Lower leg skin (tissue), 4 donors: ENCODE results near the gene FLNB. TPM values are rescaled to one million over a fixed set of nuclear protein-coding genes. Genes with fewer than 3 reads are reported as not detected.

ENCODE experiments used
- DNase-seq, 2 donors: peaks; one replicate each; pipeline ENCODE4 v3.0.0-alpha.2; 2019; ENCODE audit warnings: low spot score in 2 of 2
- H3K4me3 ChIP-seq: fragments of 200-600 bp; sonication (generic); 2 replicates; pipeline ENCODE4 v1.5.1; 2017; ENCODE audit warnings: mild to moderate bottlenecking, low read depth; ENCODE audit not compliant: poor library complexity, severe bottlenecking
- CTCF ChIP-seq, 3 donors: fragments of 450-650 bp; IDR thresholded peaks; one replicate each; pipeline ENCODE4 v1.5.1; 2016; ENCODE audit warnings: antibody characterized with exemption in 3 of 3, mild to moderate bottlenecking in 3 of 3, moderate library complexity in 2 of 3
- POLR2A ChIP-seq, 2 donors: fragments of 450-650 bp; IDR thresholded peaks; one replicate each; pipeline ENCODE4 v1.6.1; 2016 to 2017; ENCODE audit warnings: antibody characterized with exemption in 2 of 2, mild to moderate bottlenecking in 1 of 2, moderate library complexity in 1 of 2
- WGBS, 2 donors: methylation state at CpG; one replicate each; pipeline ENCODE4 v1.1.5; 2018; 5-methylcytosine and 5-hydroxymethylcytosine counted together
- intact Hi-C: fragments of 100-400 bp; cut with DNase I; formaldehyde crosslinking; loops from one replicate; pipeline ENCODE4 v1.15.0; 2023; ENCODE audit warnings: low total_unique reads
- total RNA-seq, 4 donors: library from RNA; depleted of rRNA; stranded (reverse); fragments of >200 nt; gene quantifications; one replicate each; pipeline ENCODE4 v1.1.0, GENCODE V29; 2016

Gene FLNB
- total RNA-seq, 4 donors from 2014 or later: 108 to 155 (median 128) TPM

GRCh38 chr3:58173029-58173668 is 164.9 kb downstream of the FLNB start:
- intact Hi-C loops: no loop called here
- no peak overlapping the region for H3K4me3 ChIP-seq
- WGBS, 2 donors: 84 to 86% methylated on average over 11 to 13 of the region's 14 CpGs
- DNase-seq: no peak
- no peak for TF ChIP-seq POLR2A (IDR thresholded peaks at IDR 0.05)
- no peak for TF ChIP-seq CTCF (IDR thresholded peaks at IDR 0.05)

- intact Hi-C loops: no loop called here
- WGBS, 2 donors: 75 to 77% methylated on average over 6 to 12 of the region's 12 CpGs
- no peak overlapping the region for H3K4me3 ChIP-seq
- DNase-seq: no peak
- no peak for TF ChIP-seq CTCF (IDR thresholded peaks at IDR 0.05)
- TF ChIP-seq POLR2A (IDR thresholded peaks at IDR 0.05): no peak
Observed at GRCh38 chr3:58173669-58174398, 165.6 kb downstream of the FLNB start.

- DNase-seq: no peak
- H3K4me3 ChIP-seq: no peak overlapping the region
- intact Hi-C loops: no loop called here
- WGBS, 2 donors: 21 to 29% methylated on average over 3 of the region's 3 CpGs
- TF ChIP-seq CTCF (IDR thresholded peaks at IDR 0.05) (no peak), POLR2A (IDR thresholded peaks at IDR 0.05) (no peak)
Observed at GRCh38 chr3:58175187-58175436, 166.9 kb downstream of the FLNB start.

- no peak overlapping the region for H3K4me3 ChIP-seq
- WGBS, 2 donors: 29 to 40% methylated on average over 16 to 18 of the region's 18 CpGs
- intact Hi-C loops: no loop called here
- no peak for DNase-seq
- no peak for TF ChIP-seq POLR2A (IDR thresholded peaks at IDR 0.05)
- no peak for TF ChIP-seq CTCF (IDR thresholded peaks at IDR 0.05)
Observed at GRCh38 chr3:58175437-58176184, 167.4 kb downstream of the FLNB start.

GRCh38 chr3:58176185-58176530 is 167.9 kb downstream of the FLNB start:
- intact Hi-C loops: no loop called here
- 84 to 94% methylated on average over 3 of the region's 3 CpGs for WGBS, 2 donors
- DNase-seq: no peak
- TF ChIP-seq POLR2A (IDR thresholded peaks at IDR 0.05) (no peak), CTCF (IDR thresholded peaks at IDR 0.05) (no peak)
- H3K4me3 ChIP-seq: no peak overlapping the region
